ENCODE results near the gene AP1M1. TPM values are rescaled to one million over a fixed set of nuclear protein-coding genes. Genes with fewer than 3 reads are reported as not detected.

AP1M1 gene
- total RNA-seq, 1 experiment from 2014 or later: 86.8 TPM

- DNase-seq (ENCODE audit: low read depth): no peak
These were observed 9.8 kb downstream of the AP1M1 start for GRCh38 chr19:16207490-16208025.

DNA sequence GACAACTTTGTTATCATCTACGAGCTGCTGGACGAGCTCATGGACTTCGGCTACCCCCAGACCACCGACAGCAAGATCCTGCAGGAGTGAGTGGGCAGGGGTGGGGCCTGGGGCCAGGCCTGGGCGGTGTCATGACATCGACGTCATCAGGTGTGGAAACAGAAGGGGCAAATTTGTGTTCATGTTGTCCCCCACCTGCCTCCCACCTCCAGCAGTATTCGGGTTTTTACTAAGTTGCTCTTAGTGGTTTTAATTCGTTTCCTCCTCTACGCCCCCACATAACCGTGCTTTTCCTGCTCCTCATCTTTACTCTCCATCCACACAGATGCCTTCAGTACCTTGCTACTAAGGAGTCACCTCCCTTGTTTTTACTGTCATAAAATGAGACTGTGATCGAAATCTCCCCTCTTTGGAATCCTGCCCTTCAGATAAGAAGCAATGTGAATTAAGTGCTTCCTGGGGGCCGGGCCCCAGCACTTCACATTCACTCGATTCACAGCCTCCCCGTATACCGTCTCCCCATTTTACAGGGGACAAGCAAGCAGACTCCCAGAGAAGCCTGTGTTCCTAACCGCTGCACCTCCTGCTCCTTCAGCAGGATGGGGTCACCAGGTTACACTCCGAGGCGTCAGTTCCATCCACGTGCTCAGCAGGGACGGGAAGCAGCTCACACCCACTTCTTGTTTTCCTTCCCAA lies 10.5 kb downstream of the AP1M1 start:
- no peak for DNase-seq (ENCODE audit: low read depth)

- DNase-seq (ENCODE audit: low read depth): no peak
These were observed 11.3 kb downstream of the AP1M1 start for GRCh38 chr19:16208847-16209665.

DNA sequence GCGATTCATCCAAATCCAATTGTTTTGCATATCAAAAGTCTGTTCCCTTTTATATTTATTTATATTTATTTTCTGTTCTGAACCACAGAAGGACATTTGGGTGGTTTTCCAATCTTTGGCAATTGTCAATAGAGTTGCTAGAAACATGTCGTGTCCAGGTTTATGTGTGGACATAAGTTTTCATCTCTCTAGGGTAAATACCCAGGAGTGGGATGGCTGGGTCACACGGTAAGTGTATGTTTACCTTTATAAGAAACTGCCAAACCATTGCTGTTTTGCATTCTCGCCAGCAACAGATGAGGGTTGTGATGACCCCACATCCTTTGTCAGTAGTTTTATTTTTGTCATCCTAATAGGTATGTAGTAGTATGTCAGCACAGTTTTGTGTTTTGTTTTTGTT lies 12.5 kb downstream of the AP1M1 start:
- no peak for DNase-seq (ENCODE audit: low read depth)

GRCh38 chr19:16213076-16213475 lies 15.4 kb downstream of the AP1M1 start:
- DNase-seq (ENCODE audit: low read depth): no peak

DNA sequence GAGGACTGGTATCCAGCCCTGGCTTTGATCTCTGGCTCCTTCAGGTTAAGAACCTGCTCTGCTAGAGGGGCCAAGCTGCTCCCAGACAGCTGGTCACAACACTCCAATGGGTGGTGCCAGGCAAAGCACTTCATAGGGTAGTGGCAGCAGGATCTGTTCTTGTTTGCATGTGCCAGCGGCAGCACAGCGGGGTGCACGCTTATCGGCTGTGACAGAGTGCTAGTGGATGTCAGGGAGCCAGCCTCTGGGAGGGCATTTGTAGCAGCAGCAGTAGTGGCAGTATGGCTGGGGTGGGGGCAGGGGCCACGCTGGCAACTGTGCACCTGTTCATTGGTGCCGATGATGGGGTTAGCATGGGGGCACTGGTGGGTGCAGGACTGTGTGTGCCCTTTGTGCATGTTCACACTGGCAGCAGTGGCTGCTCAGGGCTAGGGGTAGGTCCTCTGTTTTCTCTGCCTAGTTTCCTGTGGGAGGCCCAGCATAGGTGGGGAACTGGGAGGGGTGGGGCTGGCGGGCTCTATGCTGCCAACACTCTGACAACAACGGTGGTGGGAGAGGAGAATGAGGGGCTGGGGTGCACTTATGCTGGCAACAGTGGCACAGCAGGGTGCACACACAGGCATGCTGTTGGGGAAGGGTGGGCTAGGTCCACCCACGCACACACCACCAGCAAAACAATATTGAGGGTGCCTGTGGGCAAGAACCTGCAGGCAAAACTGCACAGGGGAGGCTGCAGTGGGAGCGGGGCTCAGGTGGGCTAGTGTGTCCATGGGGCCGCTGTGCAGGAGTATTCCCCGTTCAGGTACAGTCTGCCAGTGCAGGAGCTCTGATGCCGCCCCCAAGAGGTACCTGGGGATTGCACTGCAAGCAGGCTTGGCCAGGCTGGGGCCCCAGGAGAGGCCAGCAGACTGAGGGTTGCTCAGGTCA lies 19.3 kb downstream of the AP1M1 start:
- DNase-seq (ENCODE audit: low read depth): no peak

DNA sequence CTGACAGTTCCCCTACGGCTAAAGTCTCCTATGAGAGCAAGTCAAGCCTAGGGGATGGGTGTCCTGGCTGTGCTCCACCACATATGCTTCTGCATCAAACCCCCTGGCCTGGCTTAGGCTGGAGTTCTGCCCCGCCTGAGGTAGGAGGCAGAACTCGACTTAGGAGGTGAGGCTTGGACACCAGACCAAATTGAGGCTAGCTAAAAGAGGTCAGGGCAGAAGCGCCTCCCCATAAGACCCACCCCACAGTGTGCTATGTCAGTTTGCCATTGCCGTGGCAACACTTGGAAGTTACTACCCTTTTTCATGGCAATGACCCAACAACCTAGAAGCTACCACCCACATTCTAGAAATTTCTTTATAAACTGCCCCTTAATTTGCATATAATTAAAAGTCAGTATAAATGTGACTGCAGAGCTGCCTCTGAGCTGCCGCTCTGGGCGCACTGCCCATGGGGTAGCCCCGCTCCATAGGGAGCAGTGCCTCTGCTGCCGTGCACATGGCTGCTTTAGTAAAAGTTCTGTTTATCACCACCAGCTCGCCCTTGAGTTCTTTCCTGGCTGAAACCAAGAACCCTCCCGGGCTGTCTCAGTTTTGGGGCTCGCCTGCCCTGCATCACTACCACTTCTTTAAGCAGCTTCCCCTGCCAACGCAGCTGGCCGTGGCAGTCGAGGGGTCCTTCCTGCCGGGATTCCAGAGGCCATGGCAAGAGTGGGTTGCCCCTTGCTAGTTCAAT lies 20.2 kb downstream of the AP1M1 start:
- no peak for DNase-seq (ENCODE audit: low read depth)

DNA sequence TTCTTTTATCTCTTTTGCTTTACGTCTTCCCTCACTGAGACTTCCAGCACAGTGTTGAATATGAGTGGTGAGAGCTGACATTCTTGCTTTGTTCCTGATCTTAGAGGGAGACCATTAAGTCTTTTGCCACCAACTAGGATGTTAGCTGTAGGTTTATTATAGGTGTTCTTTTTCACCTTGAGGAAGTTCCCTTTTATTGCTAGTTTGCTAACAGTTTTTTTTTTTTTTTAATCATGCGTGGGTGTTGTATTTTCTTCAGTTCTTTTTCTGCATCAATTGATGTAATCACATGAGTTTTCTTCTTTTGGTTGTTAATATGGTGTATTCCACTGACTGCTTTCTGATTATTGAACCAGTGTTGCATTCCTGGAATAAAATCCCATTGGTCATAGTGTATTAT lies 21.1 kb downstream of the AP1M1 start:
- DNase-seq (ENCODE audit: low read depth): no peak

- DNase-seq (ENCODE audit: low read depth): no peak
These were observed 25.1 kb downstream of the AP1M1 start for GRCh38 chr19:16222806-16223205.

DNA sequence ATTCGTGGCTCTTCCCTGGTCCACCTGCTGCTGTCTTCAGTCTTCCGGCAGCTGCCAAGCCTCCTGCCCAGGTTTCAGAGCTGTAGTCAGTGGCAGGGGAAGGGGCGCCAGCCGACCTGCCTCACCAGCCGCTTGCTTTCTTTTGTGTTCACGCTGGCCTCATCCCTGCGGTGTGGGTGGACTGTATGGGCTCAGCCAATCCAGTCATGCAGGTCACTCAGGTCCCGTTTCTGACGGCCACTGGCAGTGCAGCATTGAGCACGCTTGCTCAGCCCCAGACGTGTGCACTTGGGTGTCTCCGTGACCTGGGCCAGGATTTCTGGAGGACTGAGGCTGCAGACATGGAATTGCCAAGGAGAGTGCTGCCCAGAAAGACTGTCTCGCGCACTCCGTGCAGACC lies 26.0 kb downstream of the AP1M1 start:
- no peak for DNase-seq (ENCODE audit: low read depth)

- DNase-seq (ENCODE audit: low read depth): no peak
These were observed 26.8 kb downstream of the AP1M1 start for GRCh38 chr19:16224293-16225045.

DNA sequence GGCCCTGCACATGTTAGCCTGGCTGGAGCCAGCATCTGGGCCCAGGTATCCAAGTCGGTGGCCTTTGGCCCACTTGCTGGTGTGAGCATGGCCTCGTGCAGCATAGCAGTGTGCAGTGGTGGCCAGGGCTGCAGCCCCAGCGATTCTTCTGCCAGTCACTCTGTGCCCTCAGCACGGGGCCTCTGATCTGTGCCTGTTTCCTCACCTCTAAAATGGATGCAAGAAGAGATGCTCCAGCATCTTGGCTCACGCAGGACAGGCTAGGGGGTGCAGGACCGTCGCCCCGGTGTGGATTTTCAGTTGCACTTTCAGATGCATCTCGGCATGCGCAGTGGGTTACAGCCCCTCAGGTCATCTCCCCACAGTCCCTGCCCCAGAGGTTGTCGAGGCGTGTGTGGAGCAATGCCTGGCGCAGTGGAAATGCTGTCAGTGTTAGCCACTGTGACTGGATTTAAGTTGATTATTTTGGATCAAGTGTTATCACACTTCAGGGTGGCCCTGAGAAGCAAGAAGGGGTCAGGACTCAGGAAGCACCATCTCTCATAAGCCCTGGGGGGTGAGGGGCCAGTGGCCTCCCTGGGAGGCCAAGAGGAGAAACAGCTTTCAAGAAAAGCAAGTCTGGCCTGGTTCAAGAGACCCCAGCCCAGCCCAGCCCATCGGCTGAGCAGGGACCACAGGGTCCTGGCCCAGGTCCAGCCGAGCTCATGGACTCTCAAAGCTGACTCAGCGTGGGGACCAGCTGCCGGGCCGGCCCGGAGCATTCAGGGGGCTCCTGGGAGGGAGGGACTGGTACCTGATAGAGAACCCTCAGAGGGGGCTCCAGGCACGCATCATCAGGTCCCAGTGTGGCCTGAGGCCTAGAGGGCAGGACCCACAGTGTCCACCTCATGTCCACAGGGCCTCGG lies 27.8 kb downstream of the AP1M1 start:
- no peak for DNase-seq (ENCODE audit: low read depth)

- no peak for DNase-seq (ENCODE audit: low read depth)
These were observed 28.5 kb downstream of the AP1M1 start for GRCh38 chr19:16226184-16226591.

DNA sequence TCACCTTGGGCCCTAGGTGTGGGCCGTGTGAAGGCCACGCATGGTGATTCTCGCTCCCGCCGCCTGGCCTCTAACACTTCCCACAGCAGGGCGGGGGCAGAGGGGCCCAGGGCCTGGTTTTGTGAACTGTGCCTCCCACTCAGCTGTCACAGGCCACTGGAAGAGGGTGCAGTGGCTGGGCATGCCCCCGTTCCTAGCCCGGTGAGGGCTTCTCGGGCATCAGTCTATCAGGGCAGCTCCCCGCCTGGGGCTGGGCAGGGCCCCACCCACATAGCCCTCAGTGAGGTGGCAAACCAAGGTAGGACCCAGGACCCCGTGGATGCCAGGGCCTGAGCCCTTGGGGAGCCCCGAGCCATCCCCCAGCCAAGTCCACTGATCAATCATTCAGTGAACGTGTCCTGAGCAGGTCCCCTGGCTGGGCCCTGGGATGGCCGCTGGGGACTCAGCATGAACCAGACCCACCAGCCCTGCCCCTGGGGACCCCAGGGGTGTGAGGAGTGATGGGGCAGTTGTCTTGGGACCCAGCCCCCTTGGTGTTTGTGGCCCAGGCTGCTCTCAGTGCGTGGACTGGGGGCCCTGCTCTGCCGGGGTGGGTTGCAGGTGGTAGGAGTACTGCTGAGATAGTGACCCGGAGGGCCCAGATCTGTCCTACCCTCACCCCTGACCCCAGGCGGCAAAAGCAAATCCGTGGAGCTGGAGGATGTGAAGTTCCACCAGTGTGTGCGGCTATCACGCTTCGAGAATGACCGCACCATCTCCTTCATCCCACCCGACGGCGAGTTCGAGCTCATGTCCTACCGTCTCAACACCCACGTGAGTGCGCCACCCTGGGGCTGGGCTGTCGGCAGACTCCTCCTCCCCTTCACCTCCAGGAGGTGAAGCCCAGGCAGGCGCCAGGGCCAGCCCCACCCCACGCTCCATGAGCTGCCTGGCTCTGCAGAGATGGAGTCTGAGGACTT lies 29.4 kb downstream of the AP1M1 start:
- DNase-seq (ENCODE audit: low read depth): no peak

DNA sequence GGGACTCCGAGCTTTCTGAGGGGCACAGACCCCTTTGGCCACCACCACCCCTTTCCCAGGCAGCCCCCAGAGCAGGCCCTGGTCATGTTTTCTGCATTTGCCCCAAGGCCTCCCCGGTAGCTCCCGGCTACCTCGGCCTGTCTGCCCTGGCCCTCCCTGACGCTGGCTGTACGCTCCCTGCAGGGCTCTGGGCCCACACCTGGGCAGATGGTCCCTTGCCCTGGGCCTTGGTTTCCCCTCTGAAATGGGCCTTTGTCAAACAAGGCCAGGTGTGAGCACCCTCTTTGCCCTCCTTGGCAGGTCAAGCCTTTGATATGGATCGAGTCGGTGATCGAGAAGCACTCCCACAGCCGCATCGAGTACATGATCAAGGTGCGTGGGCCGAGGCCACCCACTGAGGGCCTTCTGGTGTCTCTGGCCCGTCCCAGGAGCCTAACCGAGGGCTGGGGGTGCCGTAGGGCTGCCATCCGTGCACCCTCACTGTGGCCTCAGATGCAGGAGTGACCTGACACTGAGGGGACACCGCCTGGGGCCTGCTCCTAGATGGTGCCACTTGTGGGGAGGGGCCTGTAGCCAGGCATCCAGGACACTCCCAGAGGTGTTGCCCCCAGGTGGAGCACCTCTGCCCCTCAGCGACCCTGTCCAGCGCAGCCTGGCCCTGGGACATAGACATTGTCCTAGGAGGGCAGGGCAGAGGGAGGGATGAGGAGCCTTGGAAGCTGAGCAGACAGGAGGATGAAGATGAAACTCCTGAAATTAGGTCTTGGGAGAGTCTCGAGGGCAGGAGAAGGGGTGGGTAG lies 30.3 kb downstream of the AP1M1 start:
- DNase-seq (ENCODE audit: low read depth): no peak

- DNase-seq (ENCODE audit: low read depth): no peak
These were observed 31.1 kb downstream of the AP1M1 start for GRCh38 chr19:16228637-16229321.

- DNase-seq (ENCODE audit: low read depth): no peak
These were observed 31.6 kb downstream of the AP1M1 start for GRCh38 chr19:16229322-16229641.

All from Daoy (cell line).